Nucleus accumbens (tissue), 56 donors: ENCODE results near the gene RRP1.

Source experiments
- DNase-seq, 56 donors: peaks; one replicate each; lab custom pipeline; 2025; lab: John Stamatoyannopoulos, UW

The RRP1 gene

DNA sequence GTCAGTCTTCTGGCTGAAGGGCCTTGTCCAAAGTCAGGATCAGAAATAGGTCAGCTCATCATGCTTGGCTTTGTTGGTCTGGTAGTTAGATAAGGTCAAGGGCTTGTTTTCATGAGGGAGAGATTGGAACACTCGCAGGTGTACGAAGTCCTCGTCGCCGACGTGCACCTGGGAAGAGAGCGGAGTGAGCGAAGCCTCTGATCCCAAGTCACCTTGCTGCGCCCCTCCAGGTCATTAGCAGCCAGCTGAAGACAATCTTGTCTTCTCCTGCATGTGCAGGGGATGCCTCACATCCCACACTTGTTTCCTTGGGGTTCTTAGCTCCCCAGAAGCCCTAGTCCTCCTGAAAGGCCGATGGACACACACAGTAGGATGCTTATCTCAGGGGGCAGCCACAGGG is 15.2 kb upstream of the RRP1 start:
- DNase-seq, result no peak

DNA sequence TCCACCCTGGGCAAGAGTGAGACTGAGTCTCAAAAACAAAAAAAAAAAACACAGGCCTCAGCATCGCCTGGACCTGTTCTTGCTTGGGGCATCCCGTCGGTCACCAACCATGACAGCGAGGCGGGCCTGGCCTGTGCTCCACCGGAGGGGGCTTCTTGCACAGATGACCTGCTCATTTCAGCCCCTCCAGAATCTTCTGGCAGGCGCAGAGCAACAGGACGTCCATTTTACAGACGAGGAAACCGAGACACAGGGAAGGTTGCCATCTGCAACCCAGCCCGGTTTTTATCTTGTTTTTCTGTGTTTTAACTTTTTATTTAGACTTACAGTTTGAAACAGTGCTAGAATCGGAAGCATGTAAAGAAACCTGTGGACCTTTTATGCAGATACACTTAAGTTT is 14.2 kb upstream of the RRP1 start:
- no peak for DNase-seq

DNA sequence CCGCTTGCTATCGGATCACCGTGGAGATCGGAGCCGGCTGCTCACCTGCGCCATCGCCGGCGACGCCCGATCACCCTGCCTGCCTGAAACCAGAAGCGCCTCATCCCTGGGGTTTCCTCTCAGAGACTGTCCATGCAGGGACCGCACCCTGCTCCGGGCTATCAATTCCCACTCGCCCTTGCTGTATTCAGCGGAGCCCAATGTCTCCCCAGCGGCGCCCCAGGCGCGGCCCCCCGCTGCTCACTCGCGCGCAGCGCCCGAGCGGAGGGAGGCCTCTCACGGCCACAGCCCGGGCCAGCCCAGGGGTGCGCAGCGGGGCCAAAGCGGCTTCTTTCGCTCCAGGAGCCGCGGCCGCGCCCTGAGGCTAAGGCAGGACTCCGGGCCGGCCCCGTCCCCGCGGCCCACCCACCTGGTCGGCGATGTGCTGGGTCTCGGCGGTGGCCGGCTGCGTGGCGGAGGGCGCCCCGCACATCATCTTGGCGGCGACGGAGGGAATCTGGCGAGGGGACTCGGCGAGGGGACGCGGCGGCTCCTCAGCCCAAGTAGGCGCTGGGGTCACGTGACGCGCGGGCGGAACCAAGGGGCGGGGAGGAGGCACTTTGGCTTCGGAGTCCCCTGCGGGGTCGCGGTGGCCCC is 13.5 kb upstream of the RRP1 start, which contains the start of gene CSTB:
Gene CSTB (minus strand): TSS at position 514 of the 636 bp plus-strand sequence. CDS start 39 bp downstream, at position 475.
- peak in 55 of 56 donors; percentile 24 to 94 (median 83) for DNase-seq

DNA sequence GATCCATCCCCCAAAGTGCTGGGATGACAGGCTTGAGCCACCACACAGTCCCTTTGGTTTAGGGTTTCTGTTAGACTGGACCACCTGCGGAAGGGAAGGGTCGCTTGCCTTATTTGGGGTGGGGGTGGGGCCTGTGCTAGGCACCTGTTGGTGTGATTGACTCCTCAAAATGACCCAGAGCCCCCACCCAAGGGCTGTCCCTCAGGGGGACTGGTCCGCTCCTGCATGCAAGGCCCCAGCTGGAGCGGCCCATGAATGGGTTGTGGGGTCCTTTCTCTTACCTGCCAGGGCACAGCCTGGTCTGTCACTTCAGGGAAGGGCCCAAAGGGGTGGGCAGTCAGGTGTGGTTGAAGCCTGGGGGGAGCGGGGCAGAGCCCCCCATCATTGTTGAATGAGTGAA is 11.4 kb upstream of the RRP1 start:
- DNase-seq, result no peak

DNA sequence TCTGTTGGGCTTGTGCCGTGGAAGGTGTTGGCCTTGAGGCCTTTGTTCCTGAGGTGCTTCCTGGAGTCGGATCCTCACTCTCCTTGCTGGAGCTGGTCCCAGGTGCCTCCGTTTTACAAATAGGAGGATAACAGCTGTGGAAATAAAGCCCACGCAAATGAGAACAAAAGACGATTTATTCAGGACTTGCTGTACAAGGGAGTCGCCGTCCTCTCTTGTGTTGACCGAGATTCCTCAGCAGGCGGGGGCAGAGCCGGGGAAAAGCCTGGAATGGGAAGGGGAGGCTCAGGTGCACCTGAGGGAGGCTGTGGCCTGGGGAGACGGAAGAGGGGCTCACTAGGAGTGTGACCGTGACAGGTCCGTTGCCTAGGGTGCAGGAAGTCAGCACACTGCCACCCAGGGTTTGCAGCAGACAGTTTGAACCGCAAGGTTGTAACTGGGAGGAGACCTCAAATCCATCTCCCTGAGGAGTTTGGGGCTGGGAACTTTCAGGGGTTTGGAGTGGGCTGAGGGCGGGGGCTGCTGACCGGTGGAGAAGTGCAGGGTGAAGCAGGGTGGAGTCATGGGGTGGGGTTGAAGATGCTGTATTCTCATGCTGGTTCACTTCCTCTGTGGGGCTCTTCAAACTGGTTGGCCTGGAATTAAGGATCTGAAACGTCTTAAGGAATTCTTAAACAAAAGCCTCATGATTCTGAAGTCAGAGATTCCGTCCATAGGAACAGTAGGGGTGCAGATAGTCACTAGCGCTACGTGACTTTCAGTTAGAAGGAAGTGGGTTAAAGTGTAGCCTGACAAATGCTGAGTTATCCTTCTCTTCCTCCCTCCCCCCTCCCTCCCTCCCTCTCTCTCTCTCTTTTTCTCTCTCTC is 10.7 kb upstream of the RRP1 start:
- peak in 1 of 56 donors; percentile 4 for DNase-seq

DNA sequence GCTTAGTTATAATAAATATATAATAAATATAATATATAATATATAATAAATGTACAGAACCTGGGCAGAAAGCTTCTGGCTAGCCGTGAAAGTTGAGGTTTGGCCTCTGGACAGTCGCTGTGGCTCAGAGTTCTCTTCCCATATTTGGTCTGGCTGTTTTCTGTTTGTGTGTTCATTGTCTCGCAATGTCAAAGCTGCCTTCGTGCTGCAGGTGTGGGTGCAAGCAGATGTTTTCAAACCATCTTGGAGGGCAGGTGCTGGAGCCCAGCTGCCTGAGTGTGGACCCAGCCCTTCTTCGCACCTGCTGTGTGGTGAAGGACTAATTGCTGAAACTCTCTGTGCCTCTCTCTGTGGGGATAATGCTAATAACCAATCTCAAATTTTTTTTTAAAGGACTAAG is 9.7 kb upstream of the RRP1 start:
- no peak for DNase-seq

DNA sequence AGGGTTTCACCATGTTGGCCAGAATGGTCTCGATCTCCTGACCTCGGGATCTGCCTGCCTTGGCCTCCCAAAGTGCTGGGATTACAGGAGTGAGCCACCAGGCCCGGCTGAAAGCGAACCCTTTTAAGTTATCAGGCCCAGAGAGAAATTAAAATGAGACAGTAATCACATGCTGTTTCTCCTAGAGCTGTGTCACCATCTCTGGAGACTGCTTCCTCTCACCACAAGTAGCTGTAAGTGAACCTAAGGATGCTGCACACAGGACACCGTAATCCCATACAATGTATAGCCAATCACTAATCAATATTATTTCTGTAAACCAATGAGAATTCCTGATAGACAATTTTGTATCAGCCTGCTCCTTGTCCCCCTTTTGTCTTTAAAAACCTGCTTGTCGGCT is 7.5 kb upstream of the RRP1 start:
- no peak for DNase-seq

DNA sequence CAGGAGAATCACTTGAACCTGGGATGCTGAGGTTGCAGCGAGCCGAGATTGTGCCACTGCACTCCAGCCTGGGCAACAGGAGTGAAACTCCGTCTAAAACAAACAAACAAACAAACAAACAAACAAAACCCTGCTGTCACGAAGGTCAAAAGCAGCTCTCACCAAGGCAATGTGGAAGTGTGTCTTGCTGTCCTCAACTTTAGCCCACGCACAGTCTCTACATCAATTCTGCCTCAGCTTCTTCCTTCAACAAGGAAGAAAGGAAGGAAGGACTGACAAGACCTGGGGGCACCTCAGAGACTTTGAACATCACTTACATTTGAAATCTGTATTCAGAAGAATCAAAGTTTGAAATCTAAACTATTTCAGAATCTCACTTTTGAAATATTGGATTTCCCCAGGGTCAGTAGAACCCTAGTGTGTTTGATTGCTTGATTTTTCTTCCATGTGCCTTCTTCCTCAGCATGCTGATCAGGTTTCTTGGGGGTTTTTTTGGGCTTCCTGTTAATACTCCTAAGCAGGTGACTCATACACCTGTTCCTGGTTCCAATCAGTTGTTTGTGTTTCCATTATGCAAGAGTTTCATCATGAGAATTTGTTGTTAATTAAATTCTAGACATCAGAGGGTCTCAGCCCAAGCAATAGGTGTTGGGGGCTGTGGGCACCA is 6.8 kb upstream of the RRP1 start:
- DNase-seq, result no peak

DNA sequence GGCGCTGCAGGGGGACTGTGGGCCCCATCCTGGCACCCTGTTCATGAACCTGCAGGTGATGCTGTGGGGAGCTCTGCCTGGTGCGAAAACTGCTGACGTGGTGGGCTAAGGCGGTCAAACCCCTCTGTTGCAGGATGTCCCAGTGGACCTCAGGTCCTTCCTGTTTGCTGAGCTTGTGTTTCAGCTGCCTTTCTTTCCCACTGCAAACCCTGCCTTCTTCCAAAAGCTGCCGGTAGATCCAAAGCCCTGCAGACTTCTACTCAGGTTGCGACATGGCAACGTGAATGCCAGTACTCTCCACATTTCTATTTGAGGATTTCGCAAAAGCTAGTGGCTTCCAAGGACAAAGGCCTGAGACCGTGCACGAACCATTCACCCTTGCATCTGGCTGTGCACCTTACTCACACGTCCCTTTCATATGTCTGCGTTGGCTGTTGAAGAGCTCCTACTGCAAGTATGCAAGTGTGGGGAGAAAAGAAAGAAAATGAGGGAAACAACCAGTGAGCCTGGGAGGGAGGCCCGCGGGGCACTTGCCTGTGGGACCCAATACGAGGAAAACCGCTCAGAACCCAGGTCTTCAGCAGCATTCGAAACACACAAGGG is 6.2 kb upstream of the RRP1 start:
- no peak for DNase-seq

DNA sequence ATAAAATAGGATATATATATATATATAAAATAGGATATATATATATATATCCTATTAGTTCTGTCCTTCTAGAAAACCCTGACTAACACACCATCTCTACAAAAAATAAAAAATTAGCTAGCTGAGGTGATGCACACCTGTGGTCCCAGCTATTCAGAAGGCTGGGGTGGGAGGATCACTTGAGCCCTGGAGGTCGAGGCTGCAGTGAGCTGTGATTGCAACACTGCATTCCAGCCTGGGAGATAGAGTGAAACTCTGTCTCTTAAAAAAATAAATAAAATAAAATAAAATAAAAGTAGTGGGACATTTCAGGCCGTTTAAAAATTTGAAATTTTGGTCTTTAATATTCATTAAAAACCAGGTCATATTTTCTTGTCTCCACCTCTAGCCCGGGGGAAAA is 4.2 kb upstream of the RRP1 start:
- DNase-seq, result no peak

DNA sequence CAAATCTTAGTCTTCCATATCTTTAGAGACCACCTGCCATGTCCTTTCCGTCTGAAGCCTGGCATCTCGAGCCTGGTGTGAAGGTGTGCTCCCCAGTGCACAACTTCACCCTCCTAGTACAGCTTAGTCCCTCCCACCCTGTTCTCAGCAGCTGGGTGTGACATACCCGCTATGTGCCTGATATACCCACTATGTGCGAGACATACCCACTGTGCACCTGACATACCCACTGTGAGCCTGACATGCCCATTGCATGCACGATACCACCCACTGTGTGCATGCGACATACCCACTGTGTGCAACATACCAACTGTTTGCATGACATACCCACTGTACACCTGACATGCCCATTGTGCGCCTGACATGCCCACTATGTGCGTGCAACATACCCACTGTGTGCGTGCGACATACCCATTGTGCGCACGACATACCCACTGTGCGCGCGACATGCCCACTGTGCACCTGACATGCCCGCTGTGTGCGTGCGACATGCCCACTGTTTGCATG is 3.0 kb upstream of the RRP1 start:
- no peak for DNase-seq

DNA sequence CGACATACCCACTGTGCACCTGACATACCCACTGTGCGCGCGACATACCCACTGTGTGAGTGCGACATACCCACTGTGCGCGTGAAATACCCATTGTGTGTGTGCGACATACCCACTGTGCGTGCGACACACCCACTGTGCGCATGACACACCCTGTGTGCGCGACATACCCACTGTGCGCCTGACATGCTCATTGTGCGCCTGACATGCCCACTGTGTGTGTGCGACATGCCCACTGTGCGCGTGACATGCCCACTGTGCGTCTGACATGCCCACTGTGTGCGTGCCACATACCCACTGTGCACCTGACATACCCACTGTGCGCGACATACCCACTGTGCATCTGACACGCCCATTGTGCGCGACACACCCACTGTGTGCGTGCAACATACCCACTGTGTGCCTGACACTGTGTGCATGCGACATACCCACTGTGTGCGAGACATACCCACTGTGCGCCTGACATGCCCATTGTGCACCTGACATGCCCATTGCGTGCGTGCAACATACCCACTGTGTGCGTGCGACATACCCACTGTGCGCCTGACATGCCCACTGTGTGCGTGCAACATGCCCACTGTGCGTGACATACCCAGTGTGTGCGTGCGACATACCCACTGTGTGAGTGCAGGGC is 2.5 kb upstream of the RRP1 start:
- DNase-seq, result no peak

DNA sequence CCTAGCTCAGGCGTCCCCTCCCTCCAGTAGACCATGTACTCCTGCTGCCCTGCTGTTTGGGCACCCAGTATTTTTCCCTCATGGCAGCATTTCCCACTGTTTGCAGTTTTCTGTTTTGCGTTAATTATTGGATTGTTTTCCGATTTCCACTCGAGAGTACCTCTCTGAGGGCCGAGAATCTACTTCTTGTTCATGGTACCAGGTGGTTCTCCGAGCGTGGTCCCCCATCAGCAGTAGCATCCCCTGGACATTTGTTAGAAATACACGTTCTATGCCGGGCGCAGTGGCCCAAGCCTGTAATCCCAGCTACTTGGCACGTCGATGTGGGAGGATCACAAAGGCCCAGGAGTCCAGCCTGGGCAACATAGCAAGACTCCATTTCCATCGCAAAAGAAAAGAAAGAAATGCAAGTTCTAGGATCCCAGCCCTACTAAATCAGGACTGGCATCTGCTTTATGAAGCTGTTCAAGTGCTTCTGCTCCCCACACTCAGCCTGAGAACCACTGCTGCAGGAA is 690 bp downstream of the RRP1 start:
- no peak for DNase-seq

DNA sequence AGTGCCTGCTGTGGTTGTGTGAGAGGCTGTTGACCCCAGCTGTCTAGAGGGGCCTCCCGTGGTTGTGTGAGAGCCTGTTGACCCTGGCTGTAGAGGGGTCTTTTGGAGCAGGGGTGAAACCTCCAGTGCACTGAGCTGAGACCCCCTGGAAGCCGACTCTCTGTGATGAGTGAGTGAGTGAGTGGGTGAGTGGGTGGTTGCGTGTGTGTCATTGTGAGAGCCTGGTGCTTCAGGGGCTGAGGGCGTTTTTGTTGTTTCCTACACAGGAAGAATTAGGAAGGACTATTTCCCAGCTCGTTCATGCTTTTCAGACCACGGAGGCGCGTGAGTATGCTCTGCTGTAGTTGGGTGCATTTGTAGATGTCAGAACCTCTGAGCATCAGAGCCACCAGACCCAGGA is 3.0 kb downstream of the RRP1 start:
- no peak for DNase-seq

DNA sequence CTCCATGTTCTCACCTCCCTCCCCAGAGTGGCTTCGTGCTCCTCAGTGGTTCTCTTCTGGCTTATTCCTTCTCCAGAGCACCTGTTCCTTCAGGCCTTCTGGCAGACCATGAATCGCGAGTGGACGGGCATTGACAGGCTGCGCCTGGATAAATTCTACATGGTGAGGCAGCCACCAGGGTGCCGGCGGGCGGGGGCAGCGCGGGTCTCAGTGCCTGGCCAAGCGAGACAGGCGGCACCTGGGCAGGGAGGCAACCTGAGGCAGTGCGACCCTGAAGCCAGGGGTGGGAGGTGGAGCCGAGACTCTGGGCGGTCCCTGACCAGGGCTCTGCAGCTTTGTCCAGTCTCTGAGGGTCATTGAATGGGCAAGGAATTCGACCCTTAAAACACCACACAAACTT is 3.9 kb downstream of the RRP1 start:
- no peak for DNase-seq

DNA sequence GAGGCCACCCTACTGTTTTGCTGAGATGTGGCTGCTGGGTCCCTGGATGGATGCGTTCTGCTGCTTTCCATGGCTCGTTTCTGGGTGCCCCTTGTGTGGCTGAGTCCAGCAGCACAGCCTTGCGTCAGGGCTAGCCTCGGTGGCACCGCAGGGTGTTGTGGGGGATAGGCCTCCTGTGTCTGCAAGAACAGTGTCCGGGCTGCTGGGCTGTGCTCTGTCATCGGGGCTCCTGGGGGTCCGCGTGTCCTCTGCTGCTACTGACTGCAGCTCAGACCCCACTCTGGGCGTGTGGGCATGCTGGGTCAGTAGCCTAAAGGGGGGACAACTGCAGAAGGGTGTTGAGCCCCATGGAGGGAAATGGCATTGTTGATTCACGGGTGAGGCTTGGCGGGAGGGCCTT is 4.9 kb downstream of the RRP1 start:
- no peak for DNase-seq

DNA sequence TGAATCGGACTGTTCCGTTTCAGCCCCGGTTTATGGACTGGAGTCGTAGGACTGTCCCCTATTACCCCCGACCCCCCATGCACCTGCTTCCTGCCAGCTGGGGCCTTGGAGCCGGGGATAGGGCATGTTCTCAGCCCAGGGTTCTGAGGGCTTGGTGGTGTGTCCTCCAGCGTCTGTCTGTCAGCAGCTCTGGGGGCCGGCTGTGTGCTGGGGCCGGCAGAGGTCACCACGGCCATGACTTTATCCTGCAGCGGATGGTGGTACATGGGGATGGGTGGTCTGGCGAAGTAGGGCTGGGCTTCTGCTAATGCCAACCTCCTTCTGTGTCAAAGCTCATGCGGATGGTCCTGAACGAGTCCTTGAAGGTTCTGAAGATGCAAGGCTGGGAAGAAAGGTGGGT is 5.5 kb downstream of the RRP1 start:
- no peak for DNase-seq

DNA sequence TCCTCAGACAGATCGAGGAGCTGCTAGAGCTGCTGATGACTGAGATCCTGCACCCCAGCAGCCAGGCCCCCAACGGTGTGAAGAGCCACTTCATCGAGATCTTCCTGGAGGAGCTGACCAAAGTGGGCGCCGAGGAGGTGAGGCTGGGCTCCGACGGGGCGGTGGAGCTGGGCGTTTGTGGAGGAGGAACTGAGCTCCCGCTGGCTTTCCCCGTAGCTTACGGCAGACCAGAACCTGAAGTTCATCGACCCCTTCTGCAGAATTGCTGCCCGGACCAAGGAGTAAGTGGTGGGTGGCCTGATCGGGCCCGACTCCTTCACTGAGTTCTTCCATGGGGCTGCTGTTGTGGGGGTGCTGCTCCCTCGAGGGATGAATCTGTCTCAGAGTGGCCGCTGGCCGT is 8.0 kb downstream of the RRP1 start:
- no peak for DNase-seq

DNA sequence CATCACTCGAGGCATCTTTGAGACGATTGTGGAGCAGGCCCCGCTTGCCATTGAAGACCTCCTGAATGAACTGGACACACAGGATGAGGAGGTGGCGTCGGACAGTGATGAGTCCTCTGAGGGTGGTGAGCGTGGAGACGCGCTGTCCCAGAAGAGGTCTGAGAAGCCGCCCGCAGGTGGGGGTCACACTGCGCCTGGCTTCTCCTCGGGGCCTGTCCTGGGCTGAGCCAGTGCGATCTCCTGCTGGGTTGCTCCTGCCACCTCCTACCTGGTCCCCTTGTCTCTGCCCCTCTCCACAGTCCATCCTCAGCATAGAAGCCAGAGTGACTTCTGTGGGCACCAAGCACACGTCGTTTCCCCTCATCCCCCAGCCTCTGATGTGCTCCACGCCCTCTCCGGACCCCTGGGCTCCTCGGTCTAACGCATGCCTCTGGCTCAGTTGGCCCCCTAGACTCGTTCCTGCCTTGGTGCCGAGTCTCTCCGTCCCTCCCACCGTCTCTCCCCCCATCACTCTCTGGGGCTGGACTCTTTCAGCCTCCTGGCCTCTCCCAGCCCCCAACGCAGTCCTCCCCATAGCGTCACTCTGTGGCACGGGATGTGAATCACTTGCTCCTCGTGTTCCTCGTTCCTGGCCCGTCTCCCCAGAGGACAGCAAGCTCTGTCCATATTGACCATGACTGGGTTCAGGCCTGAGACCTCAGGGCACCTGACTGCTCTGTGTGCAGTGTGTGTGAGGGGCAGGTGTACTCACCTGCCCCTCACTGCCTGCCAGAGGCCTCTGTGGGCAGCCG is 8.7 kb downstream of the RRP1 start:
- DNase-seq, result no peak
